Measurements from ENCODE around the gene FILIP1L.

DNA sequence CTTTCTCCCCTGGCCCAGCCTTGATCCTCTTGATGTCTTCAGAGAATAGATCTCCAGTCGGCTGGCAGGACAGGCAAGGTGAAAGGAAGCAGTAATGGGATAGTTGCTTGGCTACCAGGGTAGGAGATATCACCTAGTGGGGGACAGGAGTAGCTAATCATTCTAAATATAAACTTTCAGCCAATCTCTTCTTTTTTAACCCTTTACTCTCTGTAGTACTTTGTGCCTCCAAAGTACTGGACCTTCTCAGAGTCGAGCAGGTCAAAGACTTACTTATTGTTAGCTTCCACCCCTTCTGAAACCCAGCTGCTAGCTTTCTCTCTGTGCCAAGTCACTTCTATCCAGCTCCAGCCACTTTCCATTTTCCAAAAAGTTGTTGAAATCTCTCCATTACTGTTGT lies 43.4 kb upstream of the FILIP1L start:
- TF ChIP-seq RAD21 (IDR thresholded peaks at IDR 0.05; ENCODE audit: low read depth): no peak
- TF ChIP-seq, protein P1, sequence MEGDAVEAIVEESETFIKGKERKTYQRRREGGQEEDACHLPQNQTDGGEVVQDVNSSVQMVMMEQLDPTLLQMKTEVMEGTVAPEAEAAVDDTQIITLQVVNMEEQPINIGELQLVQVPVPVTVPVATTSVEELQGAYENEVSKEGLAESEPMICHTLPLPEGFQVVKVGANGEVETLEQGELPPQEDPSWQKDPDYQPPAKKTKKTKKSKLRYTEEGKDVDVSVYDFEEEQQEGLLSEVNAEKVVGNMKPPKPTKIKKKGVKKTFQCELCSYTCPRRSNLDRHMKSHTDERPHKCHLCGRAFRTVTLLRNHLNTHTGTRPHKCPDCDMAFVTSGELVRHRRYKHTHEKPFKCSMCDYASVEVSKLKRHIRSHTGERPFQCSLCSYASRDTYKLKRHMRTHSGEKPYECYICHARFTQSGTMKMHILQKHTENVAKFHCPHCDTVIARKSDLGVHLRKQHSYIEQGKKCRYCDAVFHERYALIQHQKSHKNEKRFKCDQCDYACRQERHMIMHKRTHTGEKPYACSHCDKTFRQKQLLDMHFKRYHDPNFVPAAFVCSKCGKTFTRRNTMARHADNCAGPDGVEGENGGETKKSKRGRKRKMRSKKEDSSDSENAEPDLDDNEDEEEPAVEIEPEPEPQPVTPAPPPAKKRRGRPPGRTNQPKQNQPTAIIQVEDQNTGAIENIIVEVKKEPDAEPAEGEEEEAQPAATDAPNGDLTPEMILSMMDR (IDR thresholded peaks at IDR 0.05 in 2 of 3, conservative IDR thresholded peaks at IDR 0.05 in 1 of 3; ENCODE audit: borderline replicate concordance in 1 of 3, insufficient read depth in 1 of 3, low read depth in 2 of 3, low read length in 2 of 3): no peak
- TF ChIP-seq POLR2AphosphoS5 (IDR thresholded peaks at IDR 0.05; ENCODE audit: low read depth, low read length): no peak
- no peak for TF ChIP-seq POLR2A (IDR thresholded peaks at IDR 0.05; ENCODE audit: borderline replicate concordance, extremely low read depth, insufficient read depth, insufficient read length)
- no peak for TF ChIP-seq EZH2 (IDR thresholded peaks at IDR 0.05)
- no peak for TF ChIP-seq JUND (IDR thresholded peaks at IDR 0.05)
- no peak for TF ChIP-seq SIN3A (IDR thresholded peaks at IDR 0.05; ENCODE audit: low read depth)
- TF ChIP-seq, protein P2, sequence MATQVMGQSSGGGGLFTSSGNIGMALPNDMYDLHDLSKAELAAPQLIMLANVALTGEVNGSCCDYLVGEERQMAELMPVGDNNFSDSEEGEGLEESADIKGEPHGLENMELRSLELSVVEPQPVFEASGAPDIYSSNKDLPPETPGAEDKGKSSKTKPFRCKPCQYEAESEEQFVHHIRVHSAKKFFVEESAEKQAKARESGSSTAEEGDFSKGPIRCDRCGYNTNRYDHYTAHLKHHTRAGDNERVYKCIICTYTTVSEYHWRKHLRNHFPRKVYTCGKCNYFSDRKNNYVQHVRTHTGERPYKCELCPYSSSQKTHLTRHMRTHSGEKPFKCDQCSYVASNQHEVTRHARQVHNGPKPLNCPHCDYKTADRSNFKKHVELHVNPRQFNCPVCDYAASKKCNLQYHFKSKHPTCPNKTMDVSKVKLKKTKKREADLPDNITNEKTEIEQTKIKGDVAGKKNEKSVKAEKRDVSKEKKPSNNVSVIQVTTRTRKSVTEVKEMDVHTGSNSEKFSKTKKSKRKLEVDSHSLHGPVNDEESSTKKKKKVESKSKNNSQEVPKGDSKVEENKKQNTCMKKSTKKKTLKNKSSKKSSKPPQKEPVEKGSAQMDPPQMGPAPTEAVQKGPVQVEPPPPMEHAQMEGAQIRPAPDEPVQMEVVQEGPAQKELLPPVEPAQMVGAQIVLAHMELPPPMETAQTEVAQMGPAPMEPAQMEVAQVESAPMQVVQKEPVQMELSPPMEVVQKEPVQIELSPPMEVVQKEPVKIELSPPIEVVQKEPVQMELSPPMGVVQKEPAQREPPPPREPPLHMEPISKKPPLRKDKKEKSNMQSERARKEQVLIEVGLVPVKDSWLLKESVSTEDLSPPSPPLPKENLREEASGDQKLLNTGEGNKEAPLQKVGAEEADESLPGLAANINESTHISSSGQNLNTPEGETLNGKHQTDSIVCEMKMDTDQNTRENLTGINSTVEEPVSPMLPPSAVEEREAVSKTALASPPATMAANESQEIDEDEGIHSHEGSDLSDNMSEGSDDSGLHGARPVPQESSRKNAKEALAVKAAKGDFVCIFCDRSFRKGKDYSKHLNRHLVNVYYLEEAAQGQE (IDR thresholded peaks at IDR 0.05; ENCODE audit: low read depth): no peak

All from HCT116 (cell line).